IMR-90 (cell line): ENCODE measurements around the gene SLC66A2. TPM values are rescaled to one million over a fixed set of nuclear protein-coding genes. Genes with fewer than 3 reads are reported as not detected.

Experiments
- ATAC-seq: fragments of 200-7000 bp; cut with Tn5 transposase; 2 replicates; pipeline ENCODE4 v1.9.1; 2020; ENCODE audit warnings: low read depth, mild to moderate bottlenecking, moderate library complexity
- BruUV-seq: library from RNA; stranded (reverse); fragments of 400-500 nt; replicated peaks from 2 replicates; lab custom pipeline; 2021; lab: Mats Ljungman, UMichigan
- CTCF ChIA-PET: fragments of 300-600 bp; formaldehyde crosslinking; extraction: SDS; loops from one replicate; lab custom pipeline; 2021; ENCODE audit warnings: antibody characterized with exemption; lab: Yijun Ruan, JAX
- POLR2A ChIA-PET: fragments of 300-600 bp; sonication (Branson Sonifier 250); formaldehyde crosslinking; loops from one replicate; lab custom pipeline; 2022; ENCODE audit warnings: antibody characterized with exemption; ENCODE audit not compliant: unreplicated experiment; lab: Charles Lee
- DNase-seq: peaks from one replicate; pipeline ENCODE4 v3.0.0; 2013
- H2AFZ ChIP-seq: replicated peaks from 2 replicates; pipeline ENCODE3; 2013; ENCODE audit warnings: low read length, mild to moderate bottlenecking; ENCODE audit not compliant: poor library complexity
- H2AK5ac ChIP-seq: 2 replicates; pipeline ENCODE4 v1.6.1; 2013; ENCODE audit warnings: low read depth, low read length, inconsistent platforms
- H2AK9ac ChIP-seq: replicated peaks from 2 replicates; pipeline ENCODE3; 2013; ENCODE audit warnings: mild to moderate bottlenecking, low read depth, low read length, moderate library complexity; ENCODE audit not compliant: poor library complexity
- H2BK120ac ChIP-seq: 2 replicates; pipeline ENCODE4 v1.6.1; 2013; ENCODE audit warnings: low read depth, low read length, inconsistent platforms
- H2BK15ac ChIP-seq: 3 replicates; pipeline ENCODE4 v1.6.1; 2013; ENCODE audit warnings: low read depth, low read length, inconsistent platforms
- H2BK20ac ChIP-seq: 2 replicates; pipeline ENCODE4 v1.6.1; 2013; ENCODE audit warnings: low read depth, mild to moderate bottlenecking, inconsistent platforms, low read length, moderate library complexity
- H2BK5ac ChIP-seq: 2 replicates; pipeline ENCODE4 v1.6.1; 2013; ENCODE audit warnings: mild to moderate bottlenecking, low read depth, low read length, inconsistent platforms; ENCODE audit not compliant: poor library complexity, severe bottlenecking
- H3K14ac ChIP-seq: replicated peaks from 2 replicates; pipeline ENCODE4 v1.6.1; 2013; ENCODE audit warnings: low read depth, low read length, inconsistent platforms
- H3K18ac ChIP-seq: 2 replicates; pipeline ENCODE4 v1.6.1; 2013; ENCODE audit warnings: low read depth, low read length, control low read depth
- H3K23ac ChIP-seq: 2 replicates; pipeline ENCODE4 v1.6.1; 2013; ENCODE audit warnings: low read depth, low read length, inconsistent platforms
- H3K27ac ChIP-seq: 2 replicates; pipeline ENCODE4 v1.5.1; 2013; ENCODE audit warnings: mild to moderate bottlenecking, control low read depth, low read length; ENCODE audit not compliant: insufficient read depth
- H3K27me3 ChIP-seq: 2 replicates; pipeline ENCODE4 v1.6.1; 2013; ENCODE audit warnings: low read length; ENCODE audit not compliant: control insufficient read depth, insufficient read depth
- H3K36me3 ChIP-seq: 2 replicates; pipeline ENCODE4 v1.6.1; 2013; ENCODE audit warnings: low read length, mixed read lengths; ENCODE audit not compliant: control insufficient read depth, insufficient read depth
- H3K4ac ChIP-seq: 2 replicates; pipeline ENCODE4 v1.6.1; 2013; ENCODE audit warnings: low read depth, low read length, inconsistent platforms
- H3K4me1 ChIP-seq: 2 replicates; pipeline ENCODE4 v1.6.1; 2013; ENCODE audit warnings: low read length, mixed read lengths; ENCODE audit not compliant: control insufficient read depth, insufficient read depth
- H3K4me2 ChIP-seq: 2 replicates; pipeline ENCODE4 v1.6.1; 2013; ENCODE audit warnings: low read depth, mild to moderate bottlenecking, control low read depth, low read length, moderate library complexity
- H3K4me3 ChIP-seq: 2 replicates; pipeline ENCODE4 v1.5.1; 2013; ENCODE audit warnings: low read depth, mild to moderate bottlenecking, control low read depth, low read length, moderate library complexity; ENCODE audit not compliant: insufficient read depth
- H3K56ac ChIP-seq: 2 replicates; pipeline ENCODE4 v1.6.1; 2013; ENCODE audit warnings: low read length, inconsistent platforms; ENCODE audit not compliant: insufficient read depth; ENCODE audit errors: extremely low read depth
- H3K79me1 ChIP-seq, 2 experiments: 2 replicates each; pipeline ENCODE4 v1.6.1; 2013; ENCODE audit warnings: low read length in 2 of 2, inconsistent platforms in 1 of 2, low read depth in 1 of 2
- H3K9ac ChIP-seq: 2 replicates; pipeline ENCODE4 v1.6.1; 2013; ENCODE audit warnings: low read depth, low read length, control low read depth
- H3K9me1 ChIP-seq: 2 replicates; pipeline ENCODE4 v1.6.1; 2013; ENCODE audit warnings: low read length, inconsistent platforms; ENCODE audit not compliant: insufficient read depth
- H3K9me3 ChIP-seq: 2 replicates; pipeline ENCODE4 v1.6.1; 2013; ENCODE audit warnings: low read length; ENCODE audit not compliant: control insufficient read depth, insufficient read depth
- H4K20me1 ChIP-seq: 2 replicates; pipeline ENCODE4 v1.6.1; 2013; ENCODE audit warnings: low read length, inconsistent platforms; ENCODE audit not compliant: insufficient read depth
- H4K5ac ChIP-seq: 2 replicates; pipeline ENCODE4 v1.6.1; 2013; ENCODE audit warnings: mild to moderate bottlenecking, low read depth, low read length, control low read depth
- H4K8ac ChIP-seq, 2 experiments: 2 replicates each; pipeline ENCODE4 v1.6.1; 2013; ENCODE audit warnings: low read depth in 2 of 2, low read length in 2 of 2, control low read depth in 1 of 2, inconsistent platforms in 1 of 2
- H4K91ac ChIP-seq: 2 replicates; pipeline ENCODE4 v1.6.1; 2013; ENCODE audit warnings: low read depth, low read length, inconsistent platforms; ENCODE audit not compliant: insufficient read depth
- BHLHE40 ChIP-seq: fragments of 150-350 bp; IDR thresholded peaks from 2 replicates; pipeline ENCODE4 v1.6.1; 2016; ENCODE audit warnings: mild to moderate bottlenecking, low read depth, low read length
- CEBPB ChIP-seq: IDR thresholded peaks from 2 replicates; pipeline ENCODE4 v1.6.1; 2012; ENCODE audit warnings: low read depth, low read length, improper control_type of control experiment
- CHD1 ChIP-seq: IDR thresholded peaks from 2 replicates; pipeline ENCODE4 v1.6.1; 2012; ENCODE audit warnings: low read depth, low read length, improper control_type of control experiment
- ELK1 ChIP-seq: fragments of 150-350 bp; IDR thresholded peaks from 2 replicates; pipeline ENCODE4 v1.6.1; 2016; ENCODE audit warnings: low read depth, mild to moderate bottlenecking, low read length, moderate library complexity, borderline replicate concordance
- POLR2A ChIP-seq: IDR thresholded peaks from 2 replicates; pipeline ENCODE4 v1.6.1; 2012; ENCODE audit warnings: mild to moderate bottlenecking, low read depth, low read length
- RAD21 ChIP-seq: IDR thresholded peaks from 2 replicates; pipeline ENCODE4 v1.6.1; 2012; ENCODE audit warnings: low read length, improper control_type of control experiment
- SMC3 ChIP-seq: fragments of 150-350 bp; IDR thresholded peaks from 2 replicates; pipeline ENCODE4 v1.6.1; 2016; ENCODE audit warnings: low read depth, mild to moderate bottlenecking, antibody characterized with exemption, low read length, moderate library complexity
- WGBS, 2 experiments: methylation state at CpG; one replicate each; pipeline versions ENCODE4 v1.1.5 to v1.1.7; 2013; ENCODE audit warnings: missing lambda C conversion rate in 2 of 2; ENCODE audit not compliant: insufficient read length in 1 of 2; ENCODE audit errors: extremely low coverage in 2 of 2; 5-methylcytosine and 5-hydroxymethylcytosine counted together
- dilution Hi-C: fragments of 300-500 bp; cut with HindIII; formaldehyde crosslinking; loops from one replicate; pipeline ENCODE4 v1.14.3; 2018; ENCODE audit warnings: low sequenced_read_pairs; ENCODE audit not compliant: unreplicated experiment
- in situ Hi-C: fragments of 300-500 bp; cut with MboI; formaldehyde crosslinking; loops from 3 replicates; pipeline ENCODE4 v1.14.3; 2019; ENCODE audit warnings: low sequenced_read_pairs, inconsistent platforms, mixed read lengths
- intact Hi-C: fragments of 100-400 bp; cut with micrococcal nuclease; formaldehyde crosslinking; loops from 2 replicates; pipeline ENCODE4 v1.10.0; 2022
- polyA plus RNA-seq, 3 experiments: library from polyadenylated mRNA; depleted of rRNA; stranded (reverse); fragments of >200 nt; gene quantifications; 2 replicates each; pipeline ENCODE4 v1.2.3, GENCODE V29; 2012; ENCODE audit warnings: low replicate concordance in 1 of 3
- total RNA-seq: library from RNA; depleted of rRNA; stranded (reverse); fragments of >200 nt; gene quantifications from 2 replicates; pipeline ENCODE4 v1.2.3, GENCODE V29; 2012

SLC66A2 gene
- total and polyA plus RNA-seq, 2 of the 4 experiments (the other 2 are of a cell fraction): 17.6 to 23.5 TPM

- CTCF ChIA-PET: no interaction called here
- no peak overlapping the region for H3K18ac ChIP-seq
- no peak overlapping the region for H2AFZ ChIP-seq
- no peak overlapping the region for H4K8ac ChIP-seq
- no peak for DNase-seq
- BruUV-seq: no TSS peak
- H3K4me3 ChIP-seq: no peak overlapping the region
- H3K4me2 ChIP-seq: no peak overlapping the region
- no peak overlapping the region for H3K23ac ChIP-seq
- H2AK5ac ChIP-seq: no peak overlapping the region
- H2BK120ac ChIP-seq: no peak overlapping the region
- no peak overlapping the region for H4K91ac ChIP-seq
- no peaks in the 10 kb centered on the region for H3K4me1 ChIP-seq
- no peaks in the 10 kb centered on the region for H4K20me1 ChIP-seq
- H3K27me3 ChIP-seq: no peaks in the 10 kb centered on the region; the same call in 1 of the 2 replicates
- H2AK9ac ChIP-seq: no peak overlapping the region
- no peak overlapping the region for H3K27ac ChIP-seq
- WGBS, 2 experiments: 99% methylated on average over 18 of the region's 29 CpGs; no CpG with 5 or more reads in 1 of the 2 experiments
- H2BK20ac ChIP-seq: no peak overlapping the region
- no peak overlapping the region for H3K4ac ChIP-seq
- H3K9me3 ChIP-seq: peaks cover 8% of the 10 kb centered on the region
- no peaks in the 10 kb centered on the region for H3K36me3 ChIP-seq
- in situ Hi-C loops: no loop called here
- no peak overlapping the region for H3K56ac ChIP-seq
- H3K9me1 ChIP-seq: no peaks in the 10 kb centered on the region
- ATAC-seq: no peak
- dilution Hi-C loops: no loop called here
- no peak overlapping the region for H3K14ac ChIP-seq
- H2BK5ac ChIP-seq: no peak overlapping the region
- POLR2A ChIA-PET: no interaction called here
- no peaks in the 10 kb centered on the region for H3K79me1 ChIP-seq
- TF ChIP-seq CHD1: no peak
- TF ChIP-seq CEBPB: no peak
- no peak for TF ChIP-seq RAD21
- no peak for TF ChIP-seq POLR2A
- no peak for TF ChIP-seq SMC3
- TF ChIP-seq ELK1: no peak
- TF ChIP-seq BHLHE40: no peak
- H2BK15ac ChIP-seq: no peak overlapping the region
- no peak overlapping the region for H4K5ac ChIP-seq
- H3K9ac ChIP-seq: no peak overlapping the region
- intact Hi-C loops: no loop called here
Observed at GRCh38 chr18:79868168-79868784, 83.2 kb downstream of the SLC66A2 start.
